Thoracic aorta (tissue), 2 donors: Measurements from ENCODE around the gene CDH2. TPM values are rescaled to one million over a fixed set of nuclear protein-coding genes. Genes with fewer than 3 reads are reported as not detected.

Experiments
- ATAC-seq: fragments of 150-250 bp; one replicate; pipeline ENCODE4 v1.8.0; 2017; ENCODE audit warnings: low read depth; ENCODE audit not compliant: insufficient number of reproducible peaks, low FRiP score
- DNase-seq: peaks from one replicate; pipeline ENCODE4 v3.0.0-alpha.2; 2020; ENCODE audit warnings: low spot score
- H3K27ac ChIP-seq, 2 donors: fragments of 200-600 bp; sonication (generic); 1 replicate in 1 of 2; 2 replicates in 1 of 2; pipeline ENCODE4 v1.5.1; 2016; ENCODE audit warnings: mild to moderate bottlenecking in 2 of 2, moderate library complexity in 2 of 2
- H3K27me3 ChIP-seq: fragments of 200-600 bp; sonication (generic); replicated peaks from 2 replicates; pipeline ENCODE4 v1.6.0; 2016; ENCODE audit warnings: mild to moderate bottlenecking; ENCODE audit not compliant: insufficient read depth
- H3K36me3 ChIP-seq: fragments of 200-600 bp; sonication (generic); one replicate; pipeline ENCODE4 v1.5.1; 2016
- H3K4me1 ChIP-seq, 2 donors: fragments of 200-600 bp; sonication (generic); 1 replicate in 1 of 2; 2 replicates in 1 of 2; pipeline versions ENCODE4 v1.5.1 to v1.6.0; 2016; ENCODE audit warnings: low read depth in 2 of 2, mild to moderate bottlenecking in 1 of 2; ENCODE audit not compliant: control insufficient read depth in 1 of 2
- H3K4me3 ChIP-seq: fragments of 200-600 bp; sonication (generic); 2 replicates; pipeline ENCODE4 v1.5.1; 2016; ENCODE audit warnings: mild to moderate bottlenecking
- H3K9me3 ChIP-seq: fragments of 200-600 bp; sonication (generic); 2 replicates; pipeline ENCODE4 v1.5.1; 2016
- total RNA-seq, 2 donors: library from RNA; depleted of rRNA; stranded (reverse); fragments of >200 nt; gene quantifications; one replicate each; pipeline versions ENCODE4 v1.1.0 to v1.2.3, GENCODE V29; 2016
- TF ChIP-seq, protein P1 (sequence below): fragments of 200-600 bp; sonication (generic); IDR thresholded peaks from one replicate; pipeline ENCODE4 v1.5.1; 2019; ENCODE audit warnings: antibody characterized with exemption

The CDH2 gene
- total RNA-seq, 2 donors from 2014 or later, result 25.9 to 37.9 TPM

DNA sequence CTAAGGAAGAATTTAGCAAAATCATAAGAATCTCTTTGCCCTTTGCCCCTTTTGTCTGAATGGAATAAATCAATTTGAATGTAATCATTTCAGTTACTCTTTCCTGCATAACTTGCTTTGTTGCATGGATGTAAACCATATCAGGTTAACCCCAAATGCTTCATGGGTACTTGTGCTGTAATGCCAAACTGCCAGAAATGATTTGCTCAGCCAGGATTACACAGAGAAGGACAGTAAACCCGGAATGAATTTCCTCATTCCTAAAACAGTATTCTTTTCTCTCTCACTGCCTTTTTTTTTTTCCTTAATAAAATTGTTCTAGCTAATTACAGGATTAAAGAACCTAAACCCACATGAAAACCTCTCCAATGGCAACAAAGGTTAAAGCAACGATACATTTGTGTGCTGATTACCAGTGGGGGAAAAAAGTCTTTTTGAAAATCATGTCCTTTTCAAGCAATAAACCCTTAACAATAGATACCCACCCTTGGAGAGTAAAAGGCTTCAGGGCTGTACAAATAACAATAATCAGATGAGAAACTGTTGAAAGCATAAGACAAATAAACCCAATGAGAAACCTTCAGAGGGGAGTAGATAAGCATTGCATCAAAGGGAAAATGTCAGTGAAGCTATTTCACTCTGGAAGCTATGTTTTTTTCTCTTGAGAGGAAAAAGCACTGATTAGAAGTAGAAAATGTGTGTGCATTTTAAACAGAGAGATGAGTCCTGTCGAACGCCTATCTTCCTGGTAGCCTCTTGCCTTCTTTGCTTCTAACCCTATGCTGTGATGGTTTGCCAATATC is 275.3 kb downstream of the CDH2 start:
- no peak overlapping the region for H3K4me3 ChIP-seq
- no peaks in the 10 kb centered on the region for H3K4me1 ChIP-seq
- H3K9me3 ChIP-seq, result no peaks in the 10 kb centered on the region
- H3K27ac ChIP-seq, result no peak overlapping the region
- no peak for DNase-seq
- no peaks in the 10 kb centered on the region for H3K27me3 ChIP-seq
- H3K36me3 ChIP-seq, result no peaks in the 10 kb centered on the region
- no peak for ATAC-seq
- TF ChIP-seq, protein P1, sequence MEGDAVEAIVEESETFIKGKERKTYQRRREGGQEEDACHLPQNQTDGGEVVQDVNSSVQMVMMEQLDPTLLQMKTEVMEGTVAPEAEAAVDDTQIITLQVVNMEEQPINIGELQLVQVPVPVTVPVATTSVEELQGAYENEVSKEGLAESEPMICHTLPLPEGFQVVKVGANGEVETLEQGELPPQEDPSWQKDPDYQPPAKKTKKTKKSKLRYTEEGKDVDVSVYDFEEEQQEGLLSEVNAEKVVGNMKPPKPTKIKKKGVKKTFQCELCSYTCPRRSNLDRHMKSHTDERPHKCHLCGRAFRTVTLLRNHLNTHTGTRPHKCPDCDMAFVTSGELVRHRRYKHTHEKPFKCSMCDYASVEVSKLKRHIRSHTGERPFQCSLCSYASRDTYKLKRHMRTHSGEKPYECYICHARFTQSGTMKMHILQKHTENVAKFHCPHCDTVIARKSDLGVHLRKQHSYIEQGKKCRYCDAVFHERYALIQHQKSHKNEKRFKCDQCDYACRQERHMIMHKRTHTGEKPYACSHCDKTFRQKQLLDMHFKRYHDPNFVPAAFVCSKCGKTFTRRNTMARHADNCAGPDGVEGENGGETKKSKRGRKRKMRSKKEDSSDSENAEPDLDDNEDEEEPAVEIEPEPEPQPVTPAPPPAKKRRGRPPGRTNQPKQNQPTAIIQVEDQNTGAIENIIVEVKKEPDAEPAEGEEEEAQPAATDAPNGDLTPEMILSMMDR, result no peak
